ENCODE measurements around the gene PABPC3. TPM values are rescaled to one million over a fixed set of nuclear protein-coding genes. Genes with fewer than 3 reads are reported as not detected.

The PABPC3 gene
- total and polyA plus RNA-seq, 2 of the 4 experiments (the other 2 are of a cell fraction): 0.15 to 0.18 TPM

DNA sequence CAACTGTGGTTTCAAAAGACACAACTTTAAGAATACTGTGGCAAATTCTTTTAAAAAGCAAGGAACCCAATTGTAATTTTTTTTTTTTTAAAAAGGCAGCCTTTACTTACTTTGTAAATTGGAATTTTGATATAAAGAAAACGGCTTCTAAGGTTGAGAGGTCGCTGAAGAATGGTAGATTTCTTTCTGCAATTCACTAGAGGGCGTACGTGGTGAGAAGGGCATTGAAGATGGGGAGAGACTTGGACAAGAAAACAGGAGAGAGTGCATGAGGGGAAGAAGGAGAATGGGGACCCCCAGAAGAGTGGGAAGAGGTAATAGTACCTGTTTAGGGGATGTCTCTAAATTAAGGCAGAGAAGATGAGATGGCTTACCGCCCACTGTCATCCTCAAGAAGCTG, 33.5 kb upstream of the PABPC3 start:
- BruUV-seq (replicated peaks): no TSS peak
- DNase-seq: no peak
- Histone ChIP-seq H3K18ac (ENCODE audit: low read depth, low read length) (no peak overlapping the region), H3K4ac (ENCODE audit: low read depth, low read length) (no peak overlapping the region), H2BK5ac (ENCODE audit: low read depth, low read length, poor library complexity, severe bottlenecking) (no peak overlapping the region), H3K27me3 (ENCODE audit: control insufficient read depth, insufficient read depth, low read length) (no peaks in the 10 kb centered on the region), H3K23ac (ENCODE audit: low read depth, low read length) (no peak overlapping the region), H2AK5ac (ENCODE audit: low read depth, low read length) (no peak overlapping the region), H3K27ac (ENCODE audit: insufficient read depth, low read length) (no peak overlapping the region), H3K4me3 (ENCODE audit: insufficient read depth, low read depth, low read length) (no peak overlapping the region), H4K91ac (ENCODE audit: insufficient read depth, low read depth, low read length) (no peak overlapping the region), H3K4me1 (ENCODE audit: control insufficient read depth, insufficient read depth, low read length) (no peaks in the 10 kb centered on the region), H3K79me1 (ENCODE audit: low read depth in 1 of 2, low read length in 2 of 2) (no peaks in the 10 kb centered on the region), H2AFZ (replicated peaks; ENCODE audit: low read length, poor library complexity) (no peak overlapping the region), H4K5ac (ENCODE audit: low read depth, low read length) (no peak overlapping the region), H4K20me1 (ENCODE audit: insufficient read depth, low read length) (no peaks in the 10 kb centered on the region), H2AK9ac (replicated peaks; ENCODE audit: low read depth, low read length, poor library complexity) (no peak overlapping the region), H3K9ac (ENCODE audit: low read depth, low read length) (no peak overlapping the region), H2BK120ac (ENCODE audit: low read depth, low read length) (no peak overlapping the region), H2BK15ac (ENCODE audit: low read depth, low read length) (no peak overlapping the region), H3K9me3 (ENCODE audit: control insufficient read depth, insufficient read depth, low read length) (no peaks in the 10 kb centered on the region), H3K56ac (ENCODE audit: extremely low read depth, insufficient read depth, low read length) (no peak overlapping the region), H3K36me3 (ENCODE audit: control insufficient read depth, insufficient read depth, low read length) (no peaks in the 10 kb centered on the region), H3K9me1 (ENCODE audit: insufficient read depth, low read length) (no peaks in the 10 kb centered on the region), H2BK20ac (ENCODE audit: low read depth, low read length) (no peak overlapping the region), H4K8ac (ENCODE audit: low read depth in 2 of 2, low read length in 2 of 2) (no peak overlapping the region), H3K14ac (replicated peaks; ENCODE audit: low read depth, low read length) (no peak overlapping the region), H3K4me2 (ENCODE audit: low read depth, low read length) (no peak overlapping the region)
- dilution Hi-C loops (cut with HindIII; ENCODE audit: low sequenced_read_pairs, unreplicated experiment) (no loop called here), intact Hi-C loops (cut with micrococcal nuclease) (no loop called here), in situ Hi-C loops (cut with MboI; ENCODE audit: low sequenced_read_pairs) (no loop called here)
- ATAC-seq (ENCODE audit: low read depth): no peak
- TF ChIP-seq SMC3 (IDR thresholded peaks at IDR 0.05; ENCODE audit: low read depth, low read length) (no peak), RFX5 (IDR thresholded peaks at IDR 0.05; ENCODE audit: low read depth, low read length) (no peak), NFE2L2 (IDR thresholded peaks at IDR 0.05; ENCODE audit: low read depth, low read length) (no peak), CEBPB (IDR thresholded peaks at IDR 0.05; ENCODE audit: low read depth, low read length) (no peak), MAFK (IDR thresholded peaks at IDR 0.05; ENCODE audit: low read depth, low read length) (no peak), RAD21 (IDR thresholded peaks at IDR 0.05; ENCODE audit: low read length) (no peak), RCOR1 (IDR thresholded peaks at IDR 0.05; ENCODE audit: insufficient replicate concordance, low read length) (no peak), MXI1 (IDR thresholded peaks at IDR 0.05; ENCODE audit: borderline replicate concordance, low read depth, low read length) (no peak)
- TF ChIP-seq, protein P1, sequence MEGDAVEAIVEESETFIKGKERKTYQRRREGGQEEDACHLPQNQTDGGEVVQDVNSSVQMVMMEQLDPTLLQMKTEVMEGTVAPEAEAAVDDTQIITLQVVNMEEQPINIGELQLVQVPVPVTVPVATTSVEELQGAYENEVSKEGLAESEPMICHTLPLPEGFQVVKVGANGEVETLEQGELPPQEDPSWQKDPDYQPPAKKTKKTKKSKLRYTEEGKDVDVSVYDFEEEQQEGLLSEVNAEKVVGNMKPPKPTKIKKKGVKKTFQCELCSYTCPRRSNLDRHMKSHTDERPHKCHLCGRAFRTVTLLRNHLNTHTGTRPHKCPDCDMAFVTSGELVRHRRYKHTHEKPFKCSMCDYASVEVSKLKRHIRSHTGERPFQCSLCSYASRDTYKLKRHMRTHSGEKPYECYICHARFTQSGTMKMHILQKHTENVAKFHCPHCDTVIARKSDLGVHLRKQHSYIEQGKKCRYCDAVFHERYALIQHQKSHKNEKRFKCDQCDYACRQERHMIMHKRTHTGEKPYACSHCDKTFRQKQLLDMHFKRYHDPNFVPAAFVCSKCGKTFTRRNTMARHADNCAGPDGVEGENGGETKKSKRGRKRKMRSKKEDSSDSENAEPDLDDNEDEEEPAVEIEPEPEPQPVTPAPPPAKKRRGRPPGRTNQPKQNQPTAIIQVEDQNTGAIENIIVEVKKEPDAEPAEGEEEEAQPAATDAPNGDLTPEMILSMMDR (conservative IDR thresholded peaks at IDR 0.05; ENCODE audit: low read depth, low read length): no peak
- TF ChIP-seq, protein P2, sequence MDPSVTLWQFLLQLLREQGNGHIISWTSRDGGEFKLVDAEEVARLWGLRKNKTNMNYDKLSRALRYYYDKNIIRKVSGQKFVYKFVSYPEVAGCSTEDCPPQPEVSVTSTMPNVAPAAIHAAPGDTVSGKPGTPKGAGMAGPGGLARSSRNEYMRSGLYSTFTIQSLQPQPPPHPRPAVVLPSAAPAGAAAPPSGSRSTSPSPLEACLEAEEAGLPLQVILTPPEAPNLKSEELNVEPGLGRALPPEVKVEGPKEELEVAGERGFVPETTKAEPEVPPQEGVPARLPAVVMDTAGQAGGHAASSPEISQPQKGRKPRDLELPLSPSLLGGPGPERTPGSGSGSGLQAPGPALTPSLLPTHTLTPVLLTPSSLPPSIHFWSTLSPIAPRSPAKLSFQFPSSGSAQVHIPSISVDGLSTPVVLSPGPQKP (IDR thresholded peaks at IDR 0.05; ENCODE audit: borderline replicate concordance, low read depth, low read length): no peak
- POLR2A ChIA-PET (ENCODE audit: unreplicated experiment): no interaction called here
- CTCF ChIA-PET: no interaction called here
- 46% methylated on average over 5 of the region's 5 CpGs; no CpG with 5 or more reads in 1 of the 2 experiments for WGBS, 2 experiments (ENCODE audit: extremely low coverage in 2 of 2, insufficient read length in 1 of 2)

All from IMR-90 (cell line).